ENCODE data around the gene AP3S2.

DNA sequence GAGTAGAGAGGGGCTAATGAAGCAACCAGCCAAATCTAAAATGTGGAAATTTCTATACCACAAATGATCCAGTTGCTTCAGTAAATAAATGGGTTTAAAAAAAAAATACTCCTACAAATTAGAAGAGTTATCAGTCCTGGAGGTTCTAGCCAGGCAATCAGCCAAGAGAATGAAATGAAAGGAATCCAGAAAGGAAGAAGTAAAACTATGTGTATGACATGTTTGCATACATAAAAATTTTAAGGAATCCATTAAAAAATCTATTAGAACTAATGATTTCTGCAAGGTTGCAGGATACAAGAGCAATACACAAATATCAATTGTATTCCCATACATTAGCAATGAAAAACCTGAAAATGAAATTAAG lies 108.0 kb downstream of the AP3S2 start:
- TF ChIP-seq CTCF (IDR thresholded peaks at IDR 0.05) = no peak
- no peak for TF ChIP-seq POLR2A (IDR thresholded peaks at IDR 0.05)

Data from Peyer's patch (tissue), 4 donors.